Liver (tissue), 9 donors: Measurements from ENCODE around the gene FBXO24. TPM values are rescaled to one million over a fixed set of nuclear protein-coding genes. Genes with fewer than 3 reads are reported as not detected.
"Not testable (repeated sequence)": the region's sequence is repeated elsewhere in the genome, so short reads cannot be mapped to it uniquely, and the experiment has no call there.

Source experiments
- DNase-seq: peaks from one replicate; pipeline ENCODE4 v3.0.0-alpha.2; 2017; ENCODE audit warnings: low spot score
- H3K27ac ChIP-seq, 2 donors: one replicate each; pipeline ENCODE4 v1.7.0; 2013; ENCODE audit warnings: inconsistent platforms in 2 of 2, low read length in 2 of 2, control low read depth in 1 of 2, low read depth in 1 of 2, mild to moderate bottlenecking in 1 of 2
- H3K27me3 ChIP-seq, 4 donors: one replicate each; pipeline versions ENCODE4 v1.6.1 to v1.7.0; 2013; ENCODE audit warnings: low read length in 3 of 4, inconsistent platforms in 1 of 4, mild to moderate bottlenecking in 1 of 4, moderate library complexity in 1 of 4; ENCODE audit not compliant: control insufficient read depth in 4 of 4, insufficient read depth in 4 of 4
- H3K36me3 ChIP-seq, 4 donors: one replicate each; pipeline versions ENCODE4 v1.6.1 to v1.7.0; 2013; ENCODE audit warnings: low read length in 3 of 4, mild to moderate bottlenecking in 3 of 4, low read depth in 1 of 4, moderate library complexity in 1 of 4; ENCODE audit not compliant: control insufficient read depth in 4 of 4, insufficient read depth in 3 of 4
- H3K4me1 ChIP-seq, 4 donors: one replicate each; pipeline versions ENCODE4 v1.6.1 to v1.7.0; 2013; ENCODE audit warnings: low read length in 3 of 4, mild to moderate bottlenecking in 3 of 4, moderate library complexity in 1 of 4; ENCODE audit not compliant: control insufficient read depth in 4 of 4, insufficient read depth in 4 of 4
- H3K4me3 ChIP-seq, 3 donors: one replicate each; pipeline versions ENCODE4 v1.6.1 to v1.7.0; 2013; ENCODE audit warnings: low read length in 3 of 3, control low read depth in 1 of 3, low read depth in 1 of 3, mild to moderate bottlenecking in 1 of 3
- H3K9ac ChIP-seq, 2 donors: one replicate each; pipeline ENCODE4 v1.7.0; 2013; ENCODE audit warnings: low read length in 2 of 2, mild to moderate bottlenecking in 2 of 2, moderate library complexity in 2 of 2, control low read depth in 1 of 2, low read depth in 1 of 2
- H3K9me3 ChIP-seq, 4 donors: one replicate each; pipeline versions ENCODE4 v1.6.1 to v1.7.0; 2013; ENCODE audit warnings: low read length in 3 of 4; ENCODE audit not compliant: control insufficient read depth in 4 of 4
- ATF3 ChIP-seq: IDR thresholded peaks from 2 replicates; pipeline ENCODE4 v1.6.1; 2016; ENCODE audit warnings: antibody characterized with exemption
- EGR1 ChIP-seq, 2 donors: IDR thresholded peaks; 2 replicates each; pipeline ENCODE4 v1.6.1; 2016 to 2018; ENCODE audit warnings: antibody characterized with exemption in 2 of 2, low read depth in 2 of 2
- FOXA1 ChIP-seq: IDR thresholded peaks from 2 replicates; pipeline ENCODE4 v1.6.1; 2016; ENCODE audit warnings: antibody characterized with exemption
- FOXA2 ChIP-seq: IDR thresholded peaks from 2 replicates; pipeline ENCODE4 v1.6.1; 2016; ENCODE audit warnings: antibody characterized with exemption
- GABPA ChIP-seq, 2 donors: IDR thresholded peaks in 1 of 2; conservative IDR thresholded peaks in 1 of 2; 2 replicates each; pipeline ENCODE4 v1.6.1; 2016; ENCODE audit warnings: antibody characterized with exemption in 2 of 2, mild to moderate bottlenecking in 1 of 2, moderate library complexity in 1 of 2
- HNF4A ChIP-seq, 2 donors: conservative IDR thresholded peaks; 2 replicates each; pipeline ENCODE4 v1.6.1; 2016; ENCODE audit warnings: antibody characterized with exemption in 2 of 2, mild to moderate bottlenecking in 2 of 2
- HNF4G ChIP-seq: IDR thresholded peaks from 2 replicates; pipeline ENCODE4 v1.6.1; 2016; ENCODE audit warnings: antibody characterized with exemption
- JUND ChIP-seq, 2 donors: IDR thresholded peaks; 2 replicates each; pipeline ENCODE4 v1.6.1; 2016; ENCODE audit warnings: antibody characterized with exemption in 2 of 2
- MAX ChIP-seq: IDR thresholded peaks from 2 replicates; pipeline ENCODE4 v1.6.1; 2016; ENCODE audit warnings: antibody characterized with exemption
- NR2F2 ChIP-seq: IDR thresholded peaks from 2 replicates; pipeline ENCODE4 v1.6.1; 2016; ENCODE audit warnings: antibody characterized with exemption
- RAD21 ChIP-seq, 2 donors: IDR thresholded peaks; 2 replicates each; pipeline ENCODE4 v1.6.1; 2016; ENCODE audit warnings: antibody characterized with exemption in 2 of 2, mild to moderate bottlenecking in 2 of 2
- RXRA ChIP-seq, 2 donors: IDR thresholded peaks; 2 replicates each; pipeline ENCODE4 v1.6.1; 2017 to 2018; ENCODE audit warnings: antibody characterized with exemption in 2 of 2, mild to moderate bottlenecking in 1 of 2
- SP1 ChIP-seq: IDR thresholded peaks from 2 replicates; pipeline ENCODE4 v1.6.1; 2018; ENCODE audit warnings: antibody characterized with exemption, mild to moderate bottlenecking
- TAF1 ChIP-seq: conservative IDR thresholded peaks from 2 replicates; pipeline ENCODE4 v1.6.1; 2016; ENCODE audit warnings: antibody characterized with exemption, mild to moderate bottlenecking
- YY1 ChIP-seq: IDR thresholded peaks from 2 replicates; pipeline ENCODE4 v1.6.1; 2016; ENCODE audit warnings: antibody characterized with exemption, mild to moderate bottlenecking
- ZBTB33 ChIP-seq: IDR thresholded peaks from 2 replicates; pipeline ENCODE4 v1.6.1; 2016; ENCODE audit warnings: antibody characterized with exemption
- WGBS: extraction: QIAGEN DNeasy Blood & Tissue Kit; methylation state at CpG from one replicate; pipeline ENCODE4 v1.1.7; 2013; 5-methylcytosine and 5-hydroxymethylcytosine counted together
- polyA plus RNA-seq, 2 donors: library from polyadenylated mRNA; stranded (reverse) in 1 of 2; unstranded in 1 of 2; fragments of 200-250 nt in 1 of 2; fragments of >200 nt in 1 of 2; fragmentation: Nextera tagmentation in 1 of 2; extraction: Ambion mirVana in 1 of 2; gene quantifications; one replicate each; pipeline versions ENCODE4 v1.2.1 to v1.2.3, GENCODE V29; 2013 to 2015
- total RNA-seq, 2 donors: library from RNA; depleted of rRNA; stranded (reverse); fragments of >200 nt; gene quantifications; one replicate each; pipeline ENCODE4 v1.2.3, GENCODE V29; 2014
- TF ChIP-seq, protein P1 (sequence below): fragments of 150-350 bp; IDR thresholded peaks from 2 replicates; pipeline ENCODE4 v1.5.1; 2017; ENCODE audit warnings: improper control_type of control experiment, low read depth, low read length; ENCODE audit not compliant: missing input control
- TF ChIP-seq, protein P2 (sequence below): IDR thresholded peaks from 2 replicates; pipeline ENCODE4 v1.6.1; 2016; ENCODE audit warnings: antibody characterized with exemption, mild to moderate bottlenecking
- donor health status: healthy.
- donor health status: healthy.
- donor health status: healthy.
- donor health status: healthy.
- donor health status: healthy.

FBXO24 gene
- total and polyA plus RNA-seq, 4 donors: 0.25 to 1.3 (median 0.50) TPM

- peaks cover 7 to 52% (median 45%) of the 10 kb centered on the region in 4 donors for H3K4me1 ChIP-seq
- TF ChIP-seq RXRA (IDR thresholded peaks at IDR 0.05) (peak; percentile 73 to 92), HNF4A (conservative IDR thresholded peaks at IDR 0.05) (peak; percentile 91 to 92), GABPA (IDR thresholded peaks at IDR 0.05 in 1 of 2, conservative IDR thresholded peaks at IDR 0.05 in 1 of 2) (no peak), FOXA1 (no peak), YY1 (peak; percentile 81), HNF4G (peak; percentile 86), ATF3 (peak; percentile 45), ZBTB33 (peak; percentile 81), TAF1 (peak; percentile 28), RAD21 (IDR thresholded peaks at IDR 0.05) (peak; percentile 30 to 31), NR2F2 (no peak), MAX (peak; percentile 91), SP1 (peak; percentile 93), FOXA2 (no peak), JUND (IDR thresholded peaks at IDR 0.05) (peak; percentile 48 to 67), EGR1 (IDR thresholded peaks at IDR 0.05; ENCODE audit: low read depth in 2 of 2) (peak in 1 of 2 donors; percentile 73)
- TF ChIP-seq, protein P1, sequence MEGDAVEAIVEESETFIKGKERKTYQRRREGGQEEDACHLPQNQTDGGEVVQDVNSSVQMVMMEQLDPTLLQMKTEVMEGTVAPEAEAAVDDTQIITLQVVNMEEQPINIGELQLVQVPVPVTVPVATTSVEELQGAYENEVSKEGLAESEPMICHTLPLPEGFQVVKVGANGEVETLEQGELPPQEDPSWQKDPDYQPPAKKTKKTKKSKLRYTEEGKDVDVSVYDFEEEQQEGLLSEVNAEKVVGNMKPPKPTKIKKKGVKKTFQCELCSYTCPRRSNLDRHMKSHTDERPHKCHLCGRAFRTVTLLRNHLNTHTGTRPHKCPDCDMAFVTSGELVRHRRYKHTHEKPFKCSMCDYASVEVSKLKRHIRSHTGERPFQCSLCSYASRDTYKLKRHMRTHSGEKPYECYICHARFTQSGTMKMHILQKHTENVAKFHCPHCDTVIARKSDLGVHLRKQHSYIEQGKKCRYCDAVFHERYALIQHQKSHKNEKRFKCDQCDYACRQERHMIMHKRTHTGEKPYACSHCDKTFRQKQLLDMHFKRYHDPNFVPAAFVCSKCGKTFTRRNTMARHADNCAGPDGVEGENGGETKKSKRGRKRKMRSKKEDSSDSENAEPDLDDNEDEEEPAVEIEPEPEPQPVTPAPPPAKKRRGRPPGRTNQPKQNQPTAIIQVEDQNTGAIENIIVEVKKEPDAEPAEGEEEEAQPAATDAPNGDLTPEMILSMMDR: no peak
- TF ChIP-seq, protein P2, sequence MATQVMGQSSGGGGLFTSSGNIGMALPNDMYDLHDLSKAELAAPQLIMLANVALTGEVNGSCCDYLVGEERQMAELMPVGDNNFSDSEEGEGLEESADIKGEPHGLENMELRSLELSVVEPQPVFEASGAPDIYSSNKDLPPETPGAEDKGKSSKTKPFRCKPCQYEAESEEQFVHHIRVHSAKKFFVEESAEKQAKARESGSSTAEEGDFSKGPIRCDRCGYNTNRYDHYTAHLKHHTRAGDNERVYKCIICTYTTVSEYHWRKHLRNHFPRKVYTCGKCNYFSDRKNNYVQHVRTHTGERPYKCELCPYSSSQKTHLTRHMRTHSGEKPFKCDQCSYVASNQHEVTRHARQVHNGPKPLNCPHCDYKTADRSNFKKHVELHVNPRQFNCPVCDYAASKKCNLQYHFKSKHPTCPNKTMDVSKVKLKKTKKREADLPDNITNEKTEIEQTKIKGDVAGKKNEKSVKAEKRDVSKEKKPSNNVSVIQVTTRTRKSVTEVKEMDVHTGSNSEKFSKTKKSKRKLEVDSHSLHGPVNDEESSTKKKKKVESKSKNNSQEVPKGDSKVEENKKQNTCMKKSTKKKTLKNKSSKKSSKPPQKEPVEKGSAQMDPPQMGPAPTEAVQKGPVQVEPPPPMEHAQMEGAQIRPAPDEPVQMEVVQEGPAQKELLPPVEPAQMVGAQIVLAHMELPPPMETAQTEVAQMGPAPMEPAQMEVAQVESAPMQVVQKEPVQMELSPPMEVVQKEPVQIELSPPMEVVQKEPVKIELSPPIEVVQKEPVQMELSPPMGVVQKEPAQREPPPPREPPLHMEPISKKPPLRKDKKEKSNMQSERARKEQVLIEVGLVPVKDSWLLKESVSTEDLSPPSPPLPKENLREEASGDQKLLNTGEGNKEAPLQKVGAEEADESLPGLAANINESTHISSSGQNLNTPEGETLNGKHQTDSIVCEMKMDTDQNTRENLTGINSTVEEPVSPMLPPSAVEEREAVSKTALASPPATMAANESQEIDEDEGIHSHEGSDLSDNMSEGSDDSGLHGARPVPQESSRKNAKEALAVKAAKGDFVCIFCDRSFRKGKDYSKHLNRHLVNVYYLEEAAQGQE: peak; percentile 78
- H3K4me3 ChIP-seq: peak overlapping the region; percentile 92 to 98 (median 96)
- peak overlapping the region; percentile 60 to 91 for H3K9ac ChIP-seq
- H3K9me3 ChIP-seq: no peaks in the 10 kb centered on the region
- H3K27me3 ChIP-seq: no peaks in the 10 kb centered on the region
- WGBS: 12% methylated on average over 6 of the region's 6 CpGs
- peak overlapping the region; percentile 57 to 89 for H3K27ac ChIP-seq
- H3K36me3 ChIP-seq: no peaks in the 10 kb centered on the region
- DNase-seq: peak; percentile 56
These were observed 45.9 kb upstream of the FBXO24 start for GRCh38 chr7:100540073-100540723.

DNA sequence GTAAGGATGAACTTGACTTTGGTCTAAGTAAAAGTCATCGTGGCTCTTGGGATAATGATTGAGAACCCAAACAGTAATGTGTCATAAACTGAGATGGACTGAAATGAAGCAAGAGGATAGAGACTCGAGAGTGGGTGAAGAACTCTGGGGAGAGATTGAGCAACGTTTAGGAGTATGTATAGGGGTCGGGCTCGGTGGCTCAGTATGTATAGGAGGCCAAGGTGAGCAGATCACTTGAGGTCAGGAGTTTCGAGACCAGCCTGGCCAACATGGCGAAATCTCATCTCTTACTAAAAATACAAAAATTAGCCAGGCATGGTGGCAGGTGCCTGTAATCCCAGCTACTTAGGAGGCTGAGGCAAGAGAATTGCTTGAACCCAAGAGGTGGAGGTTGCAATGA lies 44.8 kb upstream of the FBXO24 start:
- not testable (repeated sequence) for H3K9me3 ChIP-seq, H3K27me3 ChIP-seq, H3K9ac ChIP-seq, DNase-seq, H3K36me3 ChIP-seq
- H3K4me1 ChIP-seq: peaks cover 9 to 61% (median 55%) of the 10 kb centered on the region in 4 donors
- peak overlapping the region in 1 of 3 donors; percentile 35 for H3K4me3 ChIP-seq
- WGBS: 39% methylated on average over 7 of the region's 7 CpGs
- H3K27ac ChIP-seq: peak overlapping the region; percentile 57 to 60
